SK-N-SH (cell line): ENCODE data around the gene MRNIP. TPM values are rescaled to one million over a fixed set of nuclear protein-coding genes. Genes with fewer than 3 reads are reported as not detected.

Experiments
- CTCF ChIA-PET: fragments of 300-600, 350-600 bp; formaldehyde crosslinking; extraction: SDS; loops from one replicate; lab custom pipeline; 2021; lab: Yijun Ruan, JAX
- POLR2A ChIA-PET: fragments of 350-600 bp; sonication (Branson Sonifier 250); formaldehyde crosslinking; extraction: SDS; loops from one replicate; lab custom pipeline; 2020; ENCODE audit warnings: antibody characterized with exemption, inconsistent platforms; lab: Yijun Ruan, JAX
- DNase-seq: peaks from one replicate; pipeline ENCODE4 v3.0.0; 2012
- H2AFZ ChIP-seq: fragments of 200-600 bp; sonication (generic); 2 replicates; pipeline ENCODE4 v1.8.1; 2016; ENCODE audit warnings: antibody characterized with exemption, mild to moderate bottlenecking, low read depth
- H3F3A ChIP-seq: fragments of 200-600 bp; sonication (generic); replicated peaks from 2 replicates; pipeline ENCODE3; 2016; ENCODE audit warnings: antibody characterized with exemption, mild to moderate bottlenecking; ENCODE audit not compliant: insufficient read depth
- H3K27ac ChIP-seq, 2 experiments: fragments of 200-500 bp in 1 of 2; fragments of 200-600 bp in 1 of 2; sonication (Bioruptor generic) in 1 of 2; sonication (generic), shearing (Covaris generic) in 1 of 2; 2 replicates each; pipeline versions ENCODE4 v1.5.1 to v1.6.1; 2014 to 2016; ENCODE audit warnings: low read depth in 2 of 2, inconsistent platforms in 1 of 2, low read length in 1 of 2, mild to moderate bottlenecking in 1 of 2, mixed read lengths in 1 of 2
- H3K27me3 ChIP-seq: fragments of 200-600 bp; sonication (generic), shearing (Covaris generic); 2 replicates; pipeline ENCODE4 v1.6.1; 2016; ENCODE audit warnings: mixed run types; ENCODE audit not compliant: insufficient read depth
- H3K36me3 ChIP-seq, 2 experiments: fragments of 200-500 bp in 1 of 2; fragments of 200-600 bp in 1 of 2; sonication (Bioruptor generic) in 1 of 2; sonication (generic) in 1 of 2; replicated peaks in 1 of 2; 2 replicates each; pipeline versions ENCODE3 to v1.5.1; 2014 to 2016; ENCODE audit warnings: low read length in 1 of 2, mild to moderate bottlenecking in 1 of 2; ENCODE audit not compliant: insufficient read depth in 2 of 2, control insufficient read depth in 1 of 2
- H3K4me1 ChIP-seq, 2 experiments: fragments of 200-500 bp in 1 of 2; fragments of 200-600 bp in 1 of 2; sonication (Bioruptor generic) in 1 of 2; sonication (generic), shearing (Covaris generic) in 1 of 2; 2 replicates each; pipeline versions ENCODE4 v1.5.1 to v1.6.1; 2014 to 2016; ENCODE audit warnings: low read depth in 1 of 2, low read length in 1 of 2, mixed run types in 1 of 2; ENCODE audit not compliant: insufficient read depth in 2 of 2, control insufficient read depth in 1 of 2
- H3K4me2 ChIP-seq: fragments of 200-600 bp; sonication (generic), shearing (Covaris generic); 2 replicates; pipeline ENCODE4 v1.6.1; 2017; ENCODE audit warnings: mixed run types
- H3K4me3 ChIP-seq, 2 experiments: fragments of 200-500 bp in 1 of 2; fragments of 200-600 bp in 1 of 2; sonication (Bioruptor generic) in 1 of 2; sonication (generic), shearing (Covaris generic) in 1 of 2; 2 replicates each; pipeline versions ENCODE4 v1.5.1 to v1.8.1; 2014 to 2016; ENCODE audit warnings: low read depth in 2 of 2, inconsistent platforms in 1 of 2, low read length in 1 of 2, mild to moderate bottlenecking in 1 of 2, mixed read lengths in 1 of 2, moderate library complexity in 1 of 2
- H3K79me2 ChIP-seq: fragments of 200-600 bp; sonication (generic); 2 replicates; pipeline ENCODE4 v1.8.1; 2017; ENCODE audit warnings: mild to moderate bottlenecking; ENCODE audit not compliant: insufficient read depth
- H3K9ac ChIP-seq: fragments of 200-600 bp; sonication (generic); 2 replicates; pipeline ENCODE4 v1.6.1; 2017; ENCODE audit warnings: mixed run types
- H3K9me2 ChIP-seq: fragments of 200-600 bp; sonication (generic); 2 replicates; pipeline ENCODE4 v1.6.1; 2017; ENCODE audit warnings: mixed run types
- H3K9me3 ChIP-seq: fragments of 200-600 bp; sonication (generic); 2 replicates; pipeline ENCODE4 v1.6.1; 2017; ENCODE audit warnings: mixed run types, mild to moderate bottlenecking, moderate library complexity
- H4K20me1 ChIP-seq: fragments of 200-600 bp; sonication (generic); 2 replicates; pipeline ENCODE4 v1.6.1; 2017; ENCODE audit warnings: mild to moderate bottlenecking, mixed run types; ENCODE audit not compliant: insufficient read depth
- CHD2 ChIP-seq: fragments of 150-350 bp; IDR thresholded peaks from 2 replicates; pipeline ENCODE4 v1.6.1; 2018; ENCODE audit warnings: low read length; ENCODE audit not compliant: partially characterized antibody
- EZH2phosphoT487 ChIP-seq: fragments of 200-600 bp; sonication (generic); IDR thresholded peaks from 2 replicates; pipeline ENCODE4 v1.6.1; 2017; ENCODE audit warnings: low read depth, mixed run types, mild to moderate bottlenecking, antibody characterized with exemption, moderate library complexity, borderline replicate concordance
- FOXJ3 ChIP-seq: sonication (generic); formaldehyde crosslinking; IDR thresholded peaks from 2 replicates; pipeline ENCODE4 v1.5.1; 2020; ENCODE audit warnings: mild to moderate bottlenecking, missing genetic modification reagents
- GABPA ChIP-seq: IDR thresholded peaks from 2 replicates; pipeline ENCODE4 v1.4.0; 2012; ENCODE audit warnings: low read depth, mild to moderate bottlenecking
- GATA2 ChIP-seq: sonication (generic); formaldehyde crosslinking; IDR thresholded peaks from 2 replicates; pipeline ENCODE4 v1.5.0; 2020; ENCODE audit warnings: mild to moderate bottlenecking, missing genetic modification reagents
- MXI1 ChIP-seq: IDR thresholded peaks from 2 replicates; pipeline ENCODE4 v1.6.1; 2012; ENCODE audit warnings: mild to moderate bottlenecking, low read depth, low read length, improper control_type of control experiment
- NFIC ChIP-seq: IDR thresholded peaks from 2 replicates; pipeline ENCODE4 v1.4.0; 2012; ENCODE audit warnings: borderline replicate concordance
- POLR2AphosphoS5 ChIP-seq: IDR thresholded peaks from 2 replicates; pipeline ENCODE4 v1.6.1; 2012; ENCODE audit warnings: low read depth, low read length
- RAD21 ChIP-seq: IDR thresholded peaks from 2 replicates; pipeline ENCODE4 v1.6.1; 2012; ENCODE audit warnings: mild to moderate bottlenecking, low read length
- RCOR1 ChIP-seq: fragments of 150-350 bp; IDR thresholded peaks from 2 replicates; pipeline ENCODE4 v1.6.1; 2017; ENCODE audit warnings: antibody characterized with exemption, low read length
- RFX5 ChIP-seq: IDR thresholded peaks from 2 replicates; pipeline ENCODE4 v1.6.1; 2012; ENCODE audit warnings: mild to moderate bottlenecking, improper control_type of control experiment, low read length
- RXRA ChIP-seq: IDR thresholded peaks from 2 replicates; pipeline ENCODE4 v1.4.0; 2012; ENCODE audit warnings: low read depth, mild to moderate bottlenecking, borderline replicate concordance
- SIN3A ChIP-seq: IDR thresholded peaks from 2 replicates; pipeline ENCODE4 v1.6.1; 2012; ENCODE audit warnings: low read depth, mild to moderate bottlenecking, low read length, moderate library complexity, borderline replicate concordance
- TAF1 ChIP-seq: IDR thresholded peaks from 2 replicates; pipeline ENCODE4 v1.6.1; 2012; ENCODE audit warnings: low read depth, mild to moderate bottlenecking, low read length, moderate library complexity, borderline replicate concordance
- TCF12 ChIP-seq: IDR thresholded peaks from 2 replicates; pipeline ENCODE4 v1.4.0; 2012
- TEAD4 ChIP-seq: IDR thresholded peaks from 2 replicates; pipeline ENCODE4 v1.4.0; 2012; ENCODE audit warnings: mild to moderate bottlenecking, borderline replicate concordance; ENCODE audit not compliant: insufficient read depth
- WGBS: methylation state at CpG from one replicate; pipeline ENCODE4 v1.1.6; 2017; ENCODE audit warnings: low lambda C conversion rate; 5-methylcytosine and 5-hydroxymethylcytosine counted together
- polyA plus RNA-seq, 3 experiments: library from polyadenylated mRNA; depleted of rRNA; stranded (reverse); fragments of >200 nt; gene quantifications; 2 replicates each; pipeline ENCODE4 v1.2.3, GENCODE V29; 2012
- TF ChIP-seq, protein P1 (sequence below): fragments of 200-600 bp; sonication (generic); IDR thresholded peaks from 2 replicates; pipeline ENCODE4 v1.6.1; 2017; ENCODE audit warnings: antibody characterized with exemption, mild to moderate bottlenecking, moderate library complexity
- TF ChIP-seq, protein P2 (sequence below): fragments of 150-350 bp; IDR thresholded peaks from 2 replicates; pipeline ENCODE4 v1.6.1; 2017; ENCODE audit warnings: antibody characterized with exemption, low read length, low read depth, borderline replicate concordance
- TF ChIP-seq, protein P3 (sequence below): fragments of 150-350 bp; IDR thresholded peaks from 2 replicates; pipeline ENCODE4 v1.6.1; 2016; ENCODE audit warnings: mild to moderate bottlenecking, low read depth, low read length

Gene MRNIP
- polyA plus RNA-seq, 1 of the 3 experiments (the other 2 are of a cell fraction), result 32.8 TPM

DNA sequence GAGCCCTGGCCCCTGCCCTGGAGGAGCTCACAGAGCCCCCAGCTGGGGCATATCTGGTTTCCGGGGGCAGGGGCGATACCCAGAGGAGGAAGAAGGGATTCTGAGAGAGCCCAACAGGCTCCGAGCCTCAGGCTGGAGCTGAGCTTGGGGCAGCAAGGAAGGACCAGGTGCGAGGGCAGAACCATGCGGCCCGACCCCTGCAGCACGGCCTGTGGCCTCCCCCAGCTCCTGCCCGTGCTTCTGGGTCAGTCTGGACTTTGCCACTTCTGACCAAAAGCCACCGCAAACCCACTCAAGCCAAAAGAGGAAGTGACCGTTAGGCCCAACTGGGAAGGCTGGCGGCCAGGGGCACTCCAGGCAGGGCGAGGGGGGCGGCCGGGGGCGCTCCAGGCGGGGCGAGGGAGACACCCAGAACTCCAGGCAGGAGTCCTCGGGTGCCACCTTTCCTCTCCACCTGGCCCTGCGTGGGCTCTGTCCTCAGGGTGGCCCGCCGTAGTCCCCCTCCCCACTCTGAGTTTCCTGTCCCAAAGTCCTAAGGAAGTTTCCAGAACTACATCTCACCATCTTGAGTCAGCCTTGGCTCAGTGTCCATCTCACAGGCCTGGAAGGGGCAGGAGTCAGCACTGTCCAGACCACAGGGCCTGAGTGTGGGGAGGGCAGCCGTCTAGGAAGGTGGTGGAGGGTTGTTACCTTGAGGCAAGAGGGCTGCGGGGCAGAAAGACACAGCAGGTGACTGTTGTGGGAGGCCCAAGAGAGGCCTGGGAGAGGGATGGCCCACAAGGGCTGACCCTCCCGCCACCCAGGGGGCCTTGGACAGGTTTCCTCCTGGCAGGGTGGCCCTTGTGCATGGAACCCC lies 65.8 kb downstream of the MRNIP start:
- Histone ChIP-seq H3K4me1 (peaks cover 0 to 14% of the 10 kb centered on the region in 2 experiments; a peak in 1 of 4 replicates), H3K4me3 (no peak overlapping the region), H3K4me2 (no peak overlapping the region), H2AFZ (no peak overlapping the region), H3K36me3 (peaks cover 0 to 5% of the 10 kb centered on the region in 2 experiments), H3K27ac (no peak overlapping the region), H3K9me3 (no peaks in the 10 kb centered on the region), H3K27me3 (no peaks in the 10 kb centered on the region), H3F3A (peaks cover 4% of the 10 kb centered on the region), H3K9me2 (no peaks in the 10 kb centered on the region), H3K79me2 (no peaks in the 10 kb centered on the region), H3K9ac (no peak overlapping the region), H4K20me1 (no peaks in the 10 kb centered on the region)
- 92% methylated on average over 15 of the region's 24 CpGs for WGBS
- DNase-seq, result no peak
- POLR2A ChIA-PET, result no interaction called here
- CTCF ChIA-PET, result interaction anchor here (0.9 to 8.3 kb wide), 4 partner anchors 9 to 29 kb away, joined by 3 to 67 read pairs (median 3); no protein-coding TSS in a partner anchor
- TF ChIP-seq CHD2, result no peak
- TF ChIP-seq SIN3A, result no peak
- TF ChIP-seq GATA2 (CRISPR knock-in tag), result no peak
- no peak for TF ChIP-seq EZH2phosphoT487
- no peak for TF ChIP-seq RXRA
- no peak for TF ChIP-seq RFX5
- no peak for TF ChIP-seq RCOR1
- no peak for TF ChIP-seq TEAD4
- no peak for TF ChIP-seq TAF1
- TF ChIP-seq TCF12, result no peak
- TF ChIP-seq MXI1, result no peak
- no peak for TF ChIP-seq POLR2AphosphoS5
- TF ChIP-seq, protein P1, sequence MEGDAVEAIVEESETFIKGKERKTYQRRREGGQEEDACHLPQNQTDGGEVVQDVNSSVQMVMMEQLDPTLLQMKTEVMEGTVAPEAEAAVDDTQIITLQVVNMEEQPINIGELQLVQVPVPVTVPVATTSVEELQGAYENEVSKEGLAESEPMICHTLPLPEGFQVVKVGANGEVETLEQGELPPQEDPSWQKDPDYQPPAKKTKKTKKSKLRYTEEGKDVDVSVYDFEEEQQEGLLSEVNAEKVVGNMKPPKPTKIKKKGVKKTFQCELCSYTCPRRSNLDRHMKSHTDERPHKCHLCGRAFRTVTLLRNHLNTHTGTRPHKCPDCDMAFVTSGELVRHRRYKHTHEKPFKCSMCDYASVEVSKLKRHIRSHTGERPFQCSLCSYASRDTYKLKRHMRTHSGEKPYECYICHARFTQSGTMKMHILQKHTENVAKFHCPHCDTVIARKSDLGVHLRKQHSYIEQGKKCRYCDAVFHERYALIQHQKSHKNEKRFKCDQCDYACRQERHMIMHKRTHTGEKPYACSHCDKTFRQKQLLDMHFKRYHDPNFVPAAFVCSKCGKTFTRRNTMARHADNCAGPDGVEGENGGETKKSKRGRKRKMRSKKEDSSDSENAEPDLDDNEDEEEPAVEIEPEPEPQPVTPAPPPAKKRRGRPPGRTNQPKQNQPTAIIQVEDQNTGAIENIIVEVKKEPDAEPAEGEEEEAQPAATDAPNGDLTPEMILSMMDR, result no peak
- no peak for TF ChIP-seq NFIC
- no peak for TF ChIP-seq RAD21
- no peak for TF ChIP-seq GABPA
- no peak for TF ChIP-seq FOXJ3 (CRISPR knock-in tag)
- TF ChIP-seq, protein P2, sequence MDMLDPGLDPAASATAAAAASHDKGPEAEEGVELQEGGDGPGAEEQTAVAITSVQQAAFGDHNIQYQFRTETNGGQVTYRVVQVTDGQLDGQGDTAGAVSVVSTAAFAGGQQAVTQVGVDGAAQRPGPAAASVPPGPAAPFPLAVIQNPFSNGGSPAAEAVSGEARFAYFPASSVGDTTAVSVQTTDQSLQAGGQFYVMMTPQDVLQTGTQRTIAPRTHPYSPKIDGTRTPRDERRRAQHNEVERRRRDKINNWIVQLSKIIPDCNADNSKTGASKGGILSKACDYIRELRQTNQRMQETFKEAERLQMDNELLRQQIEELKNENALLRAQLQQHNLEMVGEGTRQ, result no peak
- TF ChIP-seq, protein P3, sequence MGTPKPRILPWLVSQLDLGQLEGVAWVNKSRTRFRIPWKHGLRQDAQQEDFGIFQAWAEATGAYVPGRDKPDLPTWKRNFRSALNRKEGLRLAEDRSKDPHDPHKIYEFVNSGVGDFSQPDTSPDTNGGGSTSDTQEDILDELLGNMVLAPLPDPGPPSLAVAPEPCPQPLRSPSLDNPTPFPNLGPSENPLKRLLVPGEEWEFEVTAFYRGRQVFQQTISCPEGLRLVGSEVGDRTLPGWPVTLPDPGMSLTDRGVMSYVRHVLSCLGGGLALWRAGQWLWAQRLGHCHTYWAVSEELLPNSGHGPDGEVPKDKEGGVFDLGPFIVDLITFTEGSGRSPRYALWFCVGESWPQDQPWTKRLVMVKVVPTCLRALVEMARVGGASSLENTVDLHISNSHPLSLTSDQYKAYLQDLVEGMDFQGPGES, result no peak
